ENCODE results near the gene PIEZO1.

Gene PIEZO1

DNA sequence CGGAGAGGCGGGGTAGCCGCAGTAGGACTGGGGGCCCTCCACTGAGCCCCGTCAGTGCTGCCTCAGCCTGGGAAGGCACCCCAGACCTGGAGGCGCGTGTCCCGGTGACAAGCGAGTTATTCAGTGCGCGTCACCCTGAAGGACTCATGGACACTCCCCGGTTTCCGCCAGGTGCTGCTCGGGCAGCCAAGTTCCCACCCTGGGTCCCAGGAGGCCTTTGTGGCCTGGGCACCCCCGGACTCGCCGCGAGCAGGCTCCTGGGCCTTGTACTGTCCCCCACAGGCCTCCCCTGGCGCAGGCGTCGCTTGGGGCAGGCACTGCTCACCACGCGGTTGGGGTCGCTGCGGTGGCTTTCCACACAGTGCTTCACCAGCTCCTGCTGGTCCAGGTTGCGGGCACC lies 86.4 kb downstream of the PIEZO1 start:
- no peaks in the 10 kb centered on the region for H3K36me3 ChIP-seq (ENCODE audit: insufficient read depth, low read length)
- TF ChIP-seq EZH2 (IDR thresholded peaks at IDR 0.05), result no peak
- TF ChIP-seq POLR2AphosphoS5 (IDR thresholded peaks at IDR 0.05; ENCODE audit: borderline replicate concordance, low read depth, low read length), result no peak
- no peak for TF ChIP-seq FOXP2 (optimal IDR thresholded peaks at IDR 0.05; ENCODE audit: control extremely low read depth, extremely low read length, insufficient read depth)
- H3K4me3 ChIP-seq, result no peak overlapping the region
- no peaks in the 10 kb centered on the region for H3K9me3 ChIP-seq (ENCODE audit: low read depth, low read length)
- no peak for DNase-seq (ENCODE audit: low read depth, low spot score)
- no peak overlapping the region for H3K27ac ChIP-seq
- H3K9ac ChIP-seq (ENCODE audit: insufficient read length), result no peak overlapping the region

- H3K36me3 ChIP-seq (ENCODE audit: insufficient read depth, low read length), result no peaks in the 10 kb centered on the region
- no peak overlapping the region for H3K9ac ChIP-seq (ENCODE audit: insufficient read length)
- no peak for DNase-seq (ENCODE audit: low read depth, low spot score)
- H3K9me3 ChIP-seq (ENCODE audit: low read depth, low read length), result no peaks in the 10 kb centered on the region
- no peak overlapping the region for H3K4me3 ChIP-seq
- TF ChIP-seq FOXP2 (optimal IDR thresholded peaks at IDR 0.05; ENCODE audit: control extremely low read depth, extremely low read length, insufficient read depth) (no peak), POLR2AphosphoS5 (IDR thresholded peaks at IDR 0.05; ENCODE audit: borderline replicate concordance, low read depth, low read length) (no peak), EZH2 (IDR thresholded peaks at IDR 0.05) (no peak)
- H3K27ac ChIP-seq, result no peak overlapping the region
Observed at GRCh38 chr16:88697831-88698615, 87.0 kb downstream of the PIEZO1 start.

DNA sequence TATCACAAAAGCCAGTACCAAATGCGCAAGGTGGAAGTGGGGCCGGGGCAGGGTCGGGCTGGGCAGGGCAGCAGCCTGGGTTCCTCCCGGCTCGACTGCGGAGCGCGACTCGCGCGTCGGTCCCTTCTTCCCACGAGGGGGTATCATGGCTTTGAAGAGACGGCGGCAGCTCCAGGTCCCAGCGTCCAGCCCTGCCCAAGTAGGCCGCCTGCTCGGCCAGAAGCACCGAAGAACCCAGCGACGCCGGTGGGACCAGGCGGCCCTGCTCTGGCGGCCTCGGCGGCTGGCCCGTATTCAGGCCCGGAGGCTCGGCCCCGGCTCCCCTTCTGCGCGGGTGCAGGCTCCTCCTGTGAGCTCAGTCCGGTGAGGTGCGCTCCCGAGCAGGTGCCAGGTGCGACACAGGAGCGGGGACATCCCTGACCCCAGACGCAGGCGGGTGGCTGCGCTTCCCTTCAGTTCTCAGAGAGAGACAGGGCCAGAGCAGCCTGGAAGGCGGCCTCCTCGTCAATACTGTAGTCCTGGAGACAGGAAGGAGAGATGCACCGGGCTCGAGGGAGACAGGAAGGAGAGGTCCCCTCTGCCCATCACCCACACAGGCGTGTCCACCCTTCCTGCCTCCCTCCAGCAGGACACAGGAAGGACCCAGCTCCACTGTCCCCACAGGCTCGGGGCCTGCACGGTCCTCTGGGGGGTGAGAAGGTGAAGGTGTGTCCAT lies 87.7 kb downstream of the PIEZO1 start:
- no peak overlapping the region for H3K4me3 ChIP-seq
- no peaks in the 10 kb centered on the region for H3K36me3 ChIP-seq (ENCODE audit: insufficient read depth, low read length)
- no peaks in the 10 kb centered on the region for H3K9me3 ChIP-seq (ENCODE audit: low read depth, low read length)
- no peak overlapping the region for H3K9ac ChIP-seq (ENCODE audit: insufficient read length)
- DNase-seq (ENCODE audit: low read depth, low spot score), result no peak
- H3K27ac ChIP-seq, result no peak overlapping the region
- TF ChIP-seq FOXP2 (optimal IDR thresholded peaks at IDR 0.05; ENCODE audit: control extremely low read depth, extremely low read length, insufficient read depth) (no peak), EZH2 (IDR thresholded peaks at IDR 0.05) (no peak), POLR2AphosphoS5 (IDR thresholded peaks at IDR 0.05; ENCODE audit: borderline replicate concordance, low read depth, low read length) (no peak)

DNA sequence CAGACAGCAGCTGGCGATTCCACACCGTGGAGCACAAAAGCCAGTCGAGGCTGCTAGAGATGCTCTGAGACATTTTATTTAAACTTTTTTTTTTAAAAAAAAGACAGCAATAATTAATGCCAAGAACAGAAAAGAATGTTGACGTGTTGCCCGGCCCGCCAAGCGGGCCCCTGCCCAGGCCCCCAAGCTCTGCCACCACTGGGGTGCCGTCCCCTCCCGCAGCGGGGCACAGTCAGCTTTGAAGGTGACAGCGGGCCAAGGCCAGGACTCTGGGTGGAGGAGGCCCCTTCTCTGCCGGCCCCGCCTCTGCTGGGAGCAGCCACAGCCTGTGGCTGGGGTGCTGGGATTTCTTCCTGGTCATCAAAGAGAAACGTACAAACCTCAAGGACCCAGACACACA lies 88.6 kb downstream of the PIEZO1 start:
- no peak overlapping the region for H3K4me3 ChIP-seq
- H3K9ac ChIP-seq (ENCODE audit: insufficient read length), result no peak overlapping the region
- H3K36me3 ChIP-seq (ENCODE audit: insufficient read depth, low read length), result no peaks in the 10 kb centered on the region
- H3K9me3 ChIP-seq (ENCODE audit: low read depth, low read length), result no peaks in the 10 kb centered on the region
- no peak for DNase-seq (ENCODE audit: low read depth, low spot score)
- TF ChIP-seq EZH2 (IDR thresholded peaks at IDR 0.05), result no peak
- TF ChIP-seq FOXP2 (optimal IDR thresholded peaks at IDR 0.05; ENCODE audit: control extremely low read depth, extremely low read length, insufficient read depth), result no peak
- no peak for TF ChIP-seq POLR2AphosphoS5 (IDR thresholded peaks at IDR 0.05; ENCODE audit: borderline replicate concordance, low read depth, low read length)
- H3K27ac ChIP-seq, result no peak overlapping the region

DNA sequence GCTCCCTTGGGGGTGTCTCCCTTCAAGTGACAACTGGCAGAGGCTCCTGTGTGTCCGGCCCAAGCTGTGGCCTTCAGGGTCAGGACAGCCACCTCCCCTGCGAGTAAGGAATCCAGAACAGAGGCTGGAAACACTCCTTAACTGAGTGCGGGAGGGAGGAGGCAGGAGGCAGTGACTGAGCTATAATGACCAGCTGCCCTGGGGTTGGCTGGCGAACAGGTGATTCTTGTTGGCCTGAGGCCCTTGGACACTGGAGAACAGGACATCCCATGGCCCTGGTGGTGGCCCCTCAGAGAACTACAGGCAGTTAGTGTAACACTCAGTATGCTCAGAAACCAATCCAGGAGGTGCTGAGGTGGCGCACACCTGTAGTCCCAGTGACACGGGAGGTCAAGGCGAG lies 89.3 kb downstream of the PIEZO1 start:
- H3K36me3 ChIP-seq (ENCODE audit: insufficient read depth, low read length), result no peaks in the 10 kb centered on the region
- DNase-seq (ENCODE audit: low read depth, low spot score), result no peak

GRCh38 chr16:88695218-88695617 lies 89.8 kb downstream of the PIEZO1 start:
- no peak overlapping the region for H3K9ac ChIP-seq (ENCODE audit: insufficient read length)
- H3K4me3 ChIP-seq, result no peak overlapping the region
- TF ChIP-seq FOXP2 (optimal IDR thresholded peaks at IDR 0.05; ENCODE audit: control extremely low read depth, extremely low read length, insufficient read depth), result no peak
- TF ChIP-seq POLR2AphosphoS5 (IDR thresholded peaks at IDR 0.05; ENCODE audit: borderline replicate concordance, low read depth, low read length), result no peak
- no peak for TF ChIP-seq EZH2 (IDR thresholded peaks at IDR 0.05)
- no peaks in the 10 kb centered on the region for H3K9me3 ChIP-seq (ENCODE audit: low read depth, low read length)
- no peak overlapping the region for H3K27ac ChIP-seq
- no peak for DNase-seq (ENCODE audit: low read depth, low spot score)
- H3K36me3 ChIP-seq (ENCODE audit: insufficient read depth, low read length), result no peaks in the 10 kb centered on the region

More for the DNA sequence above, 89.3 kb downstream of the PIEZO1 start:
- no peaks in the 10 kb centered on the region for H3K9me3 ChIP-seq (ENCODE audit: low read depth, low read length)
- TF ChIP-seq POLR2AphosphoS5 (IDR thresholded peaks at IDR 0.05; ENCODE audit: borderline replicate concordance, low read depth, low read length) (no peak), EZH2 (IDR thresholded peaks at IDR 0.05) (no peak), FOXP2 (optimal IDR thresholded peaks at IDR 0.05; ENCODE audit: control extremely low read depth, extremely low read length, insufficient read depth) (no peak)
- H3K4me3 ChIP-seq, result no peak overlapping the region
- H3K9ac ChIP-seq (ENCODE audit: insufficient read length), result no peak overlapping the region
- H3K27ac ChIP-seq, result no peak overlapping the region

- no peak for TF ChIP-seq EZH2 (IDR thresholded peaks at IDR 0.05)
- Histone ChIP-seq H3K36me3 (ENCODE audit: insufficient read depth, low read length) (no peaks in the 10 kb centered on the region), H3K27ac (no peak overlapping the region), H3K9ac (ENCODE audit: insufficient read length) (no peak overlapping the region), H3K4me3 (no peak overlapping the region), H3K9me3 (ENCODE audit: low read depth, low read length) (no peaks in the 10 kb centered on the region)
- no peak for DNase-seq (ENCODE audit: low read depth, low spot score)
Observed at GRCh38 chr16:88694221-88695087, 90.6 kb downstream of the PIEZO1 start.

Data from SK-N-MC (cell line).